Colonic mucosa (tissue), 4 donors: ENCODE data around the gene PKD2L2. TPM values are rescaled to one million over a fixed set of nuclear protein-coding genes. Genes with fewer than 3 reads are reported as not detected.

Experiments used
- DNase-seq: peaks from one replicate; pipeline ENCODE4 v3.0.0-alpha.2; 2020
- H3K27ac ChIP-seq: fragments of 200-600 bp; one replicate; pipeline ENCODE4 v1.8.0; 2021
- H3K27me3 ChIP-seq: fragments of 200-600 bp; one replicate; pipeline ENCODE4 v1.8.0; 2021
- H3K36me3 ChIP-seq: fragments of 200-600 bp; one replicate; pipeline ENCODE4 v1.8.0; 2021
- H3K4me1 ChIP-seq: fragments of 200-600 bp; one replicate; pipeline ENCODE4 v1.8.0; 2021; ENCODE audit warnings: mild to moderate bottlenecking
- H3K4me3 ChIP-seq: fragments of 200-600 bp; one replicate; pipeline ENCODE4 v1.8.0; 2021
- H3K9ac ChIP-seq, 2 donors: one replicate each; pipeline ENCODE4 v1.7.0; 2013; ENCODE audit warnings: control low read depth in 2 of 2, low read depth in 2 of 2, low read length in 2 of 2
- H3K9me3 ChIP-seq: fragments of 200-600 bp; one replicate; pipeline ENCODE4 v1.8.0; 2021
- intact Hi-C: fragments of 100-400 bp; cut with DNase I; formaldehyde crosslinking; loops from one replicate; pipeline ENCODE4 v1.14.1; 2022
- total RNA-seq, 2 donors: library from RNA; stranded (reverse); fragmentation: NEBNext Ultra II Directional in 1 of 2; extraction: Animal tissue kit (Norgen Biotek cat#: 25700) in 1 of 2; gene quantifications; one replicate each; pipeline ENCODE4 v1.2.1, GENCODE V29; 2021
- TF ChIP-seq, protein P1 (sequence below): fragments of 200-600 bp; IDR thresholded peaks from one replicate; pipeline ENCODE4 v1.8.0; 2022; ENCODE audit warnings: antibody characterized with exemption, mild to moderate bottlenecking
- donor health status: healthy.
- donor health status: DM: no; HTN: no; CAD: no.
- donor health status: DM: no; HTN: no; CAD: no.

Gene PKD2L2
- total RNA-seq, 2 donors from 2014 or later: not detected

GRCh38 chr5:137945825-137946224, 56.6 kb downstream of the PKD2L2 start:
- intact Hi-C loops: no loop called here

DNA sequence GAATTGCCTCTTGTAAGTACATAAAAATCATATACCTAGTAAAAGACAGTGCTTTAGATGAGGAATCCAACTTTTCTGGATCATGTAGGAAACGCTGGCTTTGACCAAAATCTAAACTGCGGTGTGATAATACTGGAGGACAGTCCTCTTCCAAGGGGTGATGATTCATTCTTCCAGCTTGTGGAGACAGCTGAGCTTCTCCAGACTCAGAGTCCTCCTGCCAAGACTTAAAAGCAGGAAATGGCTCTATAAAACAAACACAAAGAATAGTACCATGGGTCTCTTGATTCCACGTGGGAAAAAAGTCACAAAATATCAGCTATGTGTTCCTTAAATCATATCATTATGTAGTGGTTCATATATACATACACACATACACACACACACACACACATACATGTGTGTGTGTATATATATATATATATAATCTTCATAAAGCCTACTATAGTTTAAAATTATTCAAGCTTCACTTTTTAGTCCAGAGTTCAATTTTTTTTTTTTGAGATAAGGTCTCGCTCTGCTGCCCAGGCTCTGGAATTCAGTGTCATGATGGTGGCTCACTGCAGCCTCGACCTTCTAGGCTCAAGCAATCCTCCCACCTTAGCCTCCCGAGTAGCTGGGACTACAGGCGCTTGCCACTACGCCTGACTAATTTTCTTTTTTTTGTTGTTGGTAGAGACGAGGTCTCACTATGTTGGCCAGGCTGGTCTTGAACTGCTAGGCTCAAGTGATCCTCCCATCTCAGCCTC, 65.0 kb downstream of the PKD2L2 start:
- no peaks in the 10 kb centered on the region for H3K4me1 ChIP-seq
- DNase-seq: no peak
- TF ChIP-seq, protein P1, sequence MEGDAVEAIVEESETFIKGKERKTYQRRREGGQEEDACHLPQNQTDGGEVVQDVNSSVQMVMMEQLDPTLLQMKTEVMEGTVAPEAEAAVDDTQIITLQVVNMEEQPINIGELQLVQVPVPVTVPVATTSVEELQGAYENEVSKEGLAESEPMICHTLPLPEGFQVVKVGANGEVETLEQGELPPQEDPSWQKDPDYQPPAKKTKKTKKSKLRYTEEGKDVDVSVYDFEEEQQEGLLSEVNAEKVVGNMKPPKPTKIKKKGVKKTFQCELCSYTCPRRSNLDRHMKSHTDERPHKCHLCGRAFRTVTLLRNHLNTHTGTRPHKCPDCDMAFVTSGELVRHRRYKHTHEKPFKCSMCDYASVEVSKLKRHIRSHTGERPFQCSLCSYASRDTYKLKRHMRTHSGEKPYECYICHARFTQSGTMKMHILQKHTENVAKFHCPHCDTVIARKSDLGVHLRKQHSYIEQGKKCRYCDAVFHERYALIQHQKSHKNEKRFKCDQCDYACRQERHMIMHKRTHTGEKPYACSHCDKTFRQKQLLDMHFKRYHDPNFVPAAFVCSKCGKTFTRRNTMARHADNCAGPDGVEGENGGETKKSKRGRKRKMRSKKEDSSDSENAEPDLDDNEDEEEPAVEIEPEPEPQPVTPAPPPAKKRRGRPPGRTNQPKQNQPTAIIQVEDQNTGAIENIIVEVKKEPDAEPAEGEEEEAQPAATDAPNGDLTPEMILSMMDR: no peak
- intact Hi-C loops: no loop called here
- no peaks in the 10 kb centered on the region for H3K36me3 ChIP-seq
- no peak overlapping the region for H3K4me3 ChIP-seq
- H3K27me3 ChIP-seq: no peaks in the 10 kb centered on the region
- H3K9me3 ChIP-seq: no peaks in the 10 kb centered on the region
- H3K9ac ChIP-seq: no peak overlapping the region
- H3K27ac ChIP-seq: peak overlapping the region; percentile 23

More at GRCh38 chr5:137945825-137946224, 56.6 kb downstream of the PKD2L2 start:
- Histone ChIP-seq H3K9me3 (no peaks in the 10 kb centered on the region), H3K27ac (no peak overlapping the region), H3K9ac (no peak overlapping the region), H3K4me3 (no peak overlapping the region), H3K36me3 (peaks cover 23% of the 10 kb centered on the region), H3K4me1 (no peaks in the 10 kb centered on the region), H3K27me3 (no peaks in the 10 kb centered on the region)
- no peak for DNase-seq
- TF ChIP-seq, protein P1: no peak

GRCh38 chr5:137957948-137958347, 68.7 kb downstream of the PKD2L2 start:
- Histone ChIP-seq H3K4me1 (no peaks in the 10 kb centered on the region), H3K9ac (no peak overlapping the region), H3K4me3 (no peak overlapping the region), H3K9me3 (no peaks in the 10 kb centered on the region), H3K27ac (no peak overlapping the region), H3K36me3 (no peaks in the 10 kb centered on the region), H3K27me3 (no peaks in the 10 kb centered on the region)
- intact Hi-C loops: no loop called here
- TF ChIP-seq, protein P1: no peak
- no peak for DNase-seq

DNA sequence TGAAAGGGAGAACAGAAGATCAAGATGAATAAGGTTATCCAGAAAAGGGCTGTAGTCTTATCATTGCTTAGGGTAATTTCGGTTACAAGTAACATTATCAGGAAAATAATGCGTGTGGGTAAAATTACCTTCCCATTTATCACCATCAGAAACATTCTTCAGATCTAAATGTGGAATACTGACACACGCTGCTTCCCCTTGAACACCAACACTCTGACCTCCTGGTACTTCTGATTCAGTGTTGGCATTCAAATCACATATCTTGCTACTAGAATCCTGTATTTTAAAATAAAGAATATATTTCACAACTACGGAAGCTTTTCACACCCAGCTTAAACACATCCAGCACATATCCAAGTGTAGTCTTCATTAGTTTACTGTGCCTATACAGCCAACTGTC, 70.2 kb downstream of the PKD2L2 start:
- no peaks in the 10 kb centered on the region for H3K36me3 ChIP-seq
- no peaks in the 10 kb centered on the region for H3K27me3 ChIP-seq
- DNase-seq: no peak
- TF ChIP-seq, protein P1: no peak
- no peak overlapping the region for H3K27ac ChIP-seq
- no peak overlapping the region for H3K9ac ChIP-seq
- H3K9me3 ChIP-seq: no peaks in the 10 kb centered on the region
- H3K4me3 ChIP-seq: no peak overlapping the region
- no peaks in the 10 kb centered on the region for H3K4me1 ChIP-seq
- intact Hi-C loops: no loop called here

GRCh38 chr5:137960141-137960540, 70.9 kb downstream of the PKD2L2 start:
- H3K36me3 ChIP-seq: no peaks in the 10 kb centered on the region
- H3K9ac ChIP-seq: no peak overlapping the region
- intact Hi-C loops: no loop called here
- TF ChIP-seq, protein P1: no peak
- H3K27ac ChIP-seq: no peak overlapping the region
- DNase-seq: no peak
- no peak overlapping the region for H3K4me3 ChIP-seq
- H3K4me1 ChIP-seq: no peaks in the 10 kb centered on the region
- no peaks in the 10 kb centered on the region for H3K27me3 ChIP-seq
- no peaks in the 10 kb centered on the region for H3K9me3 ChIP-seq
